OCI-LY1 (cell line): ENCODE measurements around the gene SOX5.

Experiments used
- H2AFZ ChIP-seq: fragments of 200-600 bp; sonication (generic), shearing (Covaris generic); 2 replicates; pipeline ENCODE4 v1.6.0; 2014; ENCODE audit warnings: antibody characterized with exemption, mild to moderate bottlenecking, low read length
- H3F3A ChIP-seq: fragments of 200-600 bp; sonication (generic), shearing (Covaris generic); 2 replicates; pipeline ENCODE4 v1.6.0; 2014; ENCODE audit warnings: mild to moderate bottlenecking, antibody characterized with exemption, low read length, moderate library complexity; ENCODE audit not compliant: insufficient read depth
- H3K27ac ChIP-seq: fragments of 200-600 bp; sonication (generic); 2 replicates; pipeline ENCODE4 v1.5.1; 2014; ENCODE audit warnings: low read length, mixed run types, mild to moderate bottlenecking, low read depth; ENCODE audit not compliant: poor library complexity, severe bottlenecking
- H3K27me3 ChIP-seq: fragments of 200-600 bp; sonication (generic); 2 replicates; pipeline ENCODE4 v1.6.0; 2014; ENCODE audit warnings: antibody characterized with exemption, mild to moderate bottlenecking, low read length, moderate library complexity; ENCODE audit not compliant: insufficient read depth
- H3K36me3 ChIP-seq: fragments of 200-600 bp; sonication (generic); 2 replicates; pipeline ENCODE4 v1.6.1; 2014; ENCODE audit warnings: mild to moderate bottlenecking, antibody characterized with exemption, low read length, moderate library complexity, mixed read lengths; ENCODE audit not compliant: insufficient read depth
- H3K4me1 ChIP-seq: fragments of 200-600 bp; sonication (generic); 2 replicates; pipeline ENCODE4 v1.5.1; 2014; ENCODE audit warnings: mild to moderate bottlenecking, low read length, moderate library complexity; ENCODE audit not compliant: insufficient read depth, severe bottlenecking
- H3K4me2 ChIP-seq: fragments of 200-600 bp; sonication (generic), shearing (Covaris generic); 2 replicates; pipeline ENCODE4 v1.6.1; 2014; ENCODE audit warnings: low read length
- H3K4me3 ChIP-seq: fragments of 200-600 bp; sonication (generic); 2 replicates; pipeline ENCODE4 v1.5.1; 2014; ENCODE audit warnings: low read length, low read depth, mild to moderate bottlenecking, mixed read lengths; ENCODE audit not compliant: poor library complexity, severe bottlenecking
- H3K79me2 ChIP-seq: fragments of 200-600 bp; shearing (Covaris generic); 2 replicates; pipeline ENCODE4 v1.6.1; 2016; ENCODE audit warnings: mixed run types, low read length, mixed read lengths; ENCODE audit not compliant: insufficient read depth
- H3K9ac ChIP-seq: fragments of 200-600 bp; sonication (generic), shearing (Covaris generic); 2 replicates; pipeline ENCODE4 v1.6.1; 2014; ENCODE audit warnings: mild to moderate bottlenecking, low read length, mixed read lengths
- H3K9me2 ChIP-seq: fragments of 200-600 bp; sonication (generic), shearing (Covaris generic); 2 replicates; pipeline ENCODE4 v1.6.1; 2014; ENCODE audit warnings: low read depth, mild to moderate bottlenecking, low read length, mixed read lengths
- H3K9me3 ChIP-seq: fragments of 200-600 bp; shearing (Covaris generic); 2 replicates; pipeline ENCODE4 v1.6.1; 2014; ENCODE audit warnings: low read length, mixed read lengths
- H4K20me1 ChIP-seq: fragments of 200-600 bp; sonication (generic), shearing (Covaris generic); 2 replicates; pipeline ENCODE4 v1.6.0; 2016; ENCODE audit warnings: mild to moderate bottlenecking, low read length; ENCODE audit not compliant: insufficient read depth
- CTCF ChIP-seq: fragments of 200-600 bp; sonication (generic), shearing (Covaris generic); IDR thresholded peaks from 2 replicates; pipeline ENCODE4 v1.5.1; 2017; ENCODE audit warnings: mild to moderate bottlenecking, antibody characterized with exemption, low read length, moderate library complexity, mixed read lengths
- EZH2 ChIP-seq: fragments of 200-600 bp; sonication (generic), shearing (Covaris generic); IDR thresholded peaks from 2 replicates; pipeline ENCODE4 v1.8.0; 2017; ENCODE audit warnings: borderline replicate concordance, mixed run types, mild to moderate bottlenecking, antibody characterized with exemption, low read length, moderate library complexity, mixed read lengths

SOX5 gene

DNA sequence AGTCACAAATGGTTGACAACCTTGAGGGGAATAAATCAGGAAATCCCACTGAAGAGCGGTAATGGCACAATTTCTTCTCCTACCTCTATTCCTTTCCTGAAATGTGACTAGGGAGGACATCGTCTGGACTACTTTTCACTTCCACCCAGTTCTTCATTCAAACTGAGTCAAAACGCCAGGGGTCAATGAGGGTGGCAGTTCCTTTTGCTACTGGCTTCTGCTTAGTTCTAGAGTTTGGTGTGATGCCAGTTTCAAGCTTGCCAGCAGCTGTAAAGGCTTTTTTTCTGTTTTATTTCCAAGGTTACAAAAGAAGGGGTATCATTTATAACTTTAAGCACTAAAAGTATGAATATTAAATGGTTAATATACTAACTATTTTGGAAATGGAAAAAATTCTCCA is 286.5 kb downstream of the SOX5 start:
- Histone ChIP-seq H3F3A (no peaks in the 10 kb centered on the region), H3K9ac (no peak overlapping the region), H3K4me2 (no peak overlapping the region), H3K36me3 (no peaks in the 10 kb centered on the region), H3K79me2 (no peaks in the 10 kb centered on the region), H2AFZ (no peak overlapping the region), H3K4me1 (no peaks in the 10 kb centered on the region), H3K4me3 (no peak overlapping the region), H3K27ac (no peak overlapping the region), H3K27me3 (no peaks in the 10 kb centered on the region), H4K20me1 (no peaks in the 10 kb centered on the region), H3K9me2 (no peaks in the 10 kb centered on the region), H3K9me3 (no peaks in the 10 kb centered on the region)
- TF ChIP-seq CTCF (no peak), EZH2 (no peak)

DNA sequence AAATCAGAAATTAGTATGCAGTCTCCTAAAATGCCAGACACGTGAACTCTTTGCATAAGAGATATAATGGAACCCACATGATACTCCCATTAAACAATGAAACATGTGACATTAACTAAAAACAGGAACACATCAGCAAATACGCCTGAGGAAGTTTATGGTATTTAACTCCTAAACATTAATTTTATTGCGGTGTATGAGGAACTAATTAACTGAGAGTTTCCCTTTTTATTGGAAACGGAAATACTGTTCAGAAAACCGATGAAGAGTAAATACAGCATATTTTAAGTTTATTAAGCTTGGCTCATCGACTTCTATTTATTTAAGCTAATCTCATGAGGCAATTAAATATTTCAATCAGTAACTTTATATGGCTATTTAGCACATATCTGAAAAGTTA is 290.3 kb downstream of the SOX5 start:
- Histone ChIP-seq H3K9me3 (no peaks in the 10 kb centered on the region), H3K9me2 (no peaks in the 10 kb centered on the region), H3F3A (no peaks in the 10 kb centered on the region), H4K20me1 (no peaks in the 10 kb centered on the region), H3K36me3 (no peaks in the 10 kb centered on the region), H3K79me2 (no peaks in the 10 kb centered on the region), H3K4me2 (no peak overlapping the region), H3K4me3 (no peak overlapping the region), H3K4me1 (no peaks in the 10 kb centered on the region), H3K27ac (no peak overlapping the region), H2AFZ (no peak overlapping the region), H3K9ac (no peak overlapping the region), H3K27me3 (no peaks in the 10 kb centered on the region)
- TF ChIP-seq CTCF (no peak), EZH2 (no peak)

DNA sequence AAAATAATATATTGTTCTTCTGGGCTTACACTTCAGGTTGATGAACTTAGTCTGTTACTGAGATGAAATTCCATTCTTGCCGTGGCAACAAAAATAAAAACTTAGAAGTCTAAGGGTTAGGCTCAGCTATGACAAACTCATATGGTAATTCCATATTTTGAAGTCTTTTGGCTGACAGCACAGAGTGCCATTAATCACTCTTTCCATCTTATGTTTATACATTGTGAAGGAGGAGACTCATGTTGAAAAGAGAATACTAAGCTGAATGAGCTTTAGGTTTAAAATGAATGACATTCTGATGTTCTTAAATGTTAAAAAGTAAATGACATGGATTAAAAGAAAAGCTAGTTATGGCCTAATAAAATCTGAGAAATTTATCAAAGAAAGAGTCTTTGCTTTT is 291.9 kb downstream of the SOX5 start:
- Histone ChIP-seq H3K9me3 (no peaks in the 10 kb centered on the region), H3K79me2 (no peaks in the 10 kb centered on the region), H3K27me3 (no peaks in the 10 kb centered on the region), H3K27ac (no peak overlapping the region), H3F3A (no peaks in the 10 kb centered on the region), H3K4me3 (no peak overlapping the region), H3K4me2 (no peak overlapping the region), H2AFZ (no peak overlapping the region), H3K36me3 (no peaks in the 10 kb centered on the region), H3K9ac (no peak overlapping the region), H3K4me1 (no peaks in the 10 kb centered on the region), H3K9me2 (no peaks in the 10 kb centered on the region), H4K20me1 (no peaks in the 10 kb centered on the region)
- TF ChIP-seq EZH2 (no peak), CTCF (no peak)
